GM12891 (cell line): ENCODE results near the gene S100A6.

Experiments
- PAX5 ChIP-seq: IDR thresholded peaks from 2 replicates; pipeline ENCODE4 v1.6.1; 2011; ENCODE audit warnings: low read length, moderate library complexity, mild to moderate bottlenecking; ENCODE audit not compliant: insufficient read depth, severe bottlenecking
- POLR2A ChIP-seq: IDR thresholded peaks from 2 replicates; pipeline ENCODE4 v1.6.1; 2011; ENCODE audit warnings: low read depth, low read length, control low read depth
- POLR2AphosphoS5 ChIP-seq: IDR thresholded peaks from 2 replicates; pipeline ENCODE4 v1.6.1; 2011; ENCODE audit warnings: low read depth, low read length, control low read depth
- SPI1 ChIP-seq: IDR thresholded peaks from 2 replicates; pipeline ENCODE4 v1.6.1; 2011; ENCODE audit warnings: low read depth, low read length, control low read depth
- TAF1 ChIP-seq: IDR thresholded peaks from 2 replicates; pipeline ENCODE4 v1.6.1; 2011; ENCODE audit warnings: low read depth, low read length, control low read depth

DNA sequence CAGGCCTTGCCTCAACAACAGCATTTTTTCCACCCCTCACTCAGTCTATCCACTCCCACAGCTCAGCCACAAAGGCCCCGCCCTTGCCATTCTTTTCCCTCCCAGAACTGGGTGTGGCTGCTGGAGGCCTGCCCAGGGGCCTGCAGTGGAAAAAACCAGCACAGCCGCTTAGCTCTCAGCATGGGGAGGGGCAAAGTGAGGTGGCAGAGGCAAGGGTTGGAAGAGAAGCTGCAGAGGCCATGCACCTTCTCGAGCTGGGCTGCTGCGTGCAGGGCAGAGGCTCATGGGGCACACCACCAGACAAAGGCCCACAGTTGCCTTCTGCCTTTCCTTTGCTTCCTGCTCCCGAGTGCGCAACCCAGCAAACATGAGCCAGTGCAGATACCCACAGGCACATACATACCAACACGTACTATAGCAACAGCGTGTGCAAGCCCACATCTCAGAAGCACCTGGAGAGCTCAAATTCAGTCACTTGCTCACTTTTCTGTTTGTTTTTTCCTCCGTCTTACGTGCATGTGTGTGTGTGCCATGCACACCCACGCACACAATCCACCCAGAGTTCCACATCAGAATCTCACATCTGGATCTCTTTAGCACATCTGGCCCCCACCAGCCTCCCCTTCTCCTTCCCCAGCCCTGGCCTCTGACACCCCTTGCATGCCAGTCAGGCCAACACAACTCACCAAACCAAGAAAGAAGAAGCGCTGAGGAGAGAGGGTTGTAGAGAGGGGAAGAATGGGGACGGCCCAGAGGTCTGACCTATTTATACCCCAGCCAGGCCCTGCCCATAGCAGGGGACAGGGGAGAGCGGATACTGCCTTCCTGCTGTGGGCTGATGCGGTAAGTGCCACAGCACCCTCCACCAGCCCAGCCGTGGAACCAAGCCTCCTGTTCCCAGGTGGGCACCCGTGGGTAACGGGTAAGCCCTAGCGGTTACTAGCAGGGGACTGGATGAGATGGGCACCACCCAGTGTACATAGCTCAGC is 9.6 kb upstream of the S100A6 start, which contains the start of gene S100A4:
- TF ChIP-seq POLR2A (no peak), SPI1 (peak; percentile 16; the same call in 1 of the 2 replicates), POLR2AphosphoS5 (no peak), TAF1 (no peak), PAX5 (no peak)
